Keratinocyte (primary cell): ENCODE data around the gene SRSF2. TPM values are rescaled to one million over a fixed set of nuclear protein-coding genes. Genes with fewer than 3 reads are reported as not detected.
A peak's percentile ranks its signal among the peaks of the same experiment; 100 is the strongest.

Source experiments
- DNase-seq: peaks from one replicate; pipeline ENCODE4 v3.0.0-alpha.2; 2011; ENCODE audit warnings: low read depth, missing footprints, low spot score
- FAIRE-seq: peaks from 2 replicates; lab custom pipeline; 2011; peaks lifted over from hg19 to GRCh38; lab: Jason Lieb, UNC
- H2AFZ ChIP-seq: 2 replicates; pipeline ENCODE4 v1.6.0; 2012; ENCODE audit warnings: low read length, control low read depth, inconsistent platforms; ENCODE audit not compliant: control insufficient read depth
- H3K27ac ChIP-seq: 2 replicates; pipeline ENCODE4 v1.5.1; 2011; ENCODE audit warnings: low read length; ENCODE audit not compliant: control insufficient read depth, insufficient read depth
- H3K27me3 ChIP-seq: 3 replicates; pipeline ENCODE4 v1.6.0; 2011; ENCODE audit warnings: low read length; ENCODE audit not compliant: control insufficient read depth, insufficient read depth; ENCODE audit errors: extremely low read depth
- H3K36me3 ChIP-seq, 2 experiments: 2 replicates in 1 of 2; 3 replicates in 1 of 2; pipeline ENCODE4 v1.5.1; 2011; ENCODE audit warnings: low read length in 2 of 2, mild to moderate bottlenecking in 1 of 2; ENCODE audit not compliant: control insufficient read depth in 2 of 2, insufficient read depth in 2 of 2; ENCODE audit errors: extremely low read depth in 1 of 2
- H3K4me1 ChIP-seq: 3 replicates; pipeline ENCODE4 v1.5.1; 2011; ENCODE audit warnings: low read length; ENCODE audit not compliant: control insufficient read depth, insufficient read depth; ENCODE audit errors: extremely low read depth
- H3K4me2 ChIP-seq: 3 replicates; pipeline ENCODE4 v1.6.0; 2011; ENCODE audit warnings: low read depth, low read length; ENCODE audit not compliant: control insufficient read depth, insufficient read depth; ENCODE audit errors: extremely low read depth
- H3K4me3 ChIP-seq, 3 experiments: fragments of 200-600 bp in 1 of 3; sonication (generic) in 1 of 3; 2 replicates in 2 of 3; 3 replicates in 1 of 3; pipeline ENCODE4 v1.5.1; 2011 to 2016; ENCODE audit warnings: low read length in 3 of 3, mild to moderate bottlenecking in 3 of 3, control low read depth in 2 of 3, inconsistent platforms in 1 of 3, low read depth in 1 of 3, mixed read lengths in 1 of 3, mixed run types in 1 of 3, moderate library complexity in 1 of 3; ENCODE audit not compliant: control insufficient read depth in 2 of 3, insufficient read depth in 2 of 3; ENCODE audit errors: extremely low read depth in 1 of 3
- H3K79me2 ChIP-seq: 2 replicates; pipeline ENCODE4 v1.6.0; 2012; ENCODE audit warnings: low read length; ENCODE audit not compliant: control insufficient read depth, insufficient read depth
- H3K9ac ChIP-seq: 3 replicates; pipeline ENCODE4 v1.6.0; 2011; ENCODE audit warnings: low read length; ENCODE audit not compliant: control insufficient read depth, insufficient read depth; ENCODE audit errors: extremely low read depth
- H3K9me1 ChIP-seq: 3 replicates; pipeline ENCODE4 v1.6.0; 2011; ENCODE audit warnings: low read length; ENCODE audit not compliant: control insufficient read depth, insufficient read depth; ENCODE audit errors: extremely low read depth
- H3K9me3 ChIP-seq: 2 replicates; pipeline ENCODE4 v1.5.1; 2012; ENCODE audit warnings: low read depth, low read length; ENCODE audit not compliant: control insufficient read depth
- H4K20me1 ChIP-seq: 3 replicates; pipeline ENCODE4 v1.6.0; 2011; ENCODE audit warnings: low read length; ENCODE audit not compliant: control insufficient read depth, insufficient read depth; ENCODE audit errors: extremely low read depth
- EZH2 ChIP-seq: IDR thresholded peaks from one replicate; pipeline ENCODE4 v1.6.1; 2012; ENCODE audit warnings: inconsistent platforms, mild to moderate bottlenecking, low read length, moderate library complexity
- dilution Hi-C: fragments of 300-500 bp; cut with MboI; formaldehyde crosslinking; loops from one replicate; pipeline ENCODE4 v1.7.0; 2020; ENCODE audit warnings: low sequenced_read_pairs; ENCODE audit not compliant: extremely low pct_ligation_motif_present
- polyA plus RNA-seq, 5 experiments: library from polyadenylated mRNA; depleted of rRNA in 3 of 5; stranded (reverse) in 3 of 5; stranded (forward) in 1 of 5; unstranded in 1 of 5; fragments of >200 nt; gene quantifications; 1 replicate in 1 of 5; 2 replicates in 3 of 5; 3 replicates in 1 of 5; pipeline versions ENCODE4 v1.2.1 to v1.2.3, GENCODE V29; 2011 to 2012; ENCODE audit warnings: missing spikeins in 2 of 5, low read depth in 1 of 5, low replicate concordance in 1 of 5
- TF ChIP-seq, protein P1 (sequence below), 3 experiments: IDR thresholded peaks in 1 of 3; conservative IDR thresholded peaks in 1 of 3; optimal IDR thresholded peaks in 1 of 3; 2 replicates in 2 of 3; 3 replicates in 1 of 3; pipeline versions ENCODE3 to v1.5.1; 2011; ENCODE audit warnings: low read length in 3 of 3, mild to moderate bottlenecking in 3 of 3, moderate library complexity in 2 of 3, control low read depth in 1 of 3, inconsistent platforms in 1 of 3; ENCODE audit not compliant: insufficient read depth in 2 of 3; ENCODE audit errors: extremely low read depth in 1 of 3

SRSF2 gene
- polyA plus RNA-seq, 1 donor (not counting 4 experiments of a cell fraction or from before 2014, with no cell fraction given): 249 TPM

DNA sequence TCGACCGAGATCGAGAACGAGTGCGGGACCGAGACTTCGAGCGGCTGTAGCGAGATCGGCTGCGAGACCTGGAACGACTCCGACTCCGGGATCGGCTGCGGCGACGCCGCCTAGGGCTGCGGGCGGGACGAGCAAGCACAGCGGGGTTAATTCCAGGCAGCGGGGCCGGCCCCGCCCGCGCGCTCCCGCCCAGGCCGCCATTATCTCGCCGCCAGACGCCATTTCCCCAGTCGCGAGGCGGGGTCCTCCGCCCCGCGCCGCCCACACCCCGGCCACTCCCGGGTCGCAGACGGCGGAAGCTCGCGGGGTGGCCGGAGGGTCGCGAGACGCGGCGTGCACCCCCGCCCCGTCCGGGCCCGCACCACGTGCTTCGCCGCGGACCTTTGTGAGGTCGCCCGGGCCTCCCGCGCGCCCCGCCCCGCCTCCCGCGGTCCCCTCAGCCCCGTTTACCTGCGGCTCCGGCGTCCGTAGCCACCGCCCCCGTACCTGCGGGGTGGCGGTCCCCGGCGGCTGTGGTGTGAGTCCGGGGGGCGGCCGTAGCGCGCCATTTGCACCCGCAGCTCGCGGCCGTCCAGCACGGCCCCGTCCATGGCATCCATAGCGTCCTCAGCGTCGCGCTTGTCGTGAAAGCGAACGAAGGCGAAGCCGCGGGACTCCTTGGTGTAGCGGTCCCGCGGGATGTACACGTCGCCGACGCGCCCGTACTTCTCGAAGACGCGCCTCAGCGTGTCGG lies 616 bp downstream of the SRSF2 start:
- peaks cover 33% of the 10 kb centered on the region for H3K4me1 ChIP-seq

DNA sequence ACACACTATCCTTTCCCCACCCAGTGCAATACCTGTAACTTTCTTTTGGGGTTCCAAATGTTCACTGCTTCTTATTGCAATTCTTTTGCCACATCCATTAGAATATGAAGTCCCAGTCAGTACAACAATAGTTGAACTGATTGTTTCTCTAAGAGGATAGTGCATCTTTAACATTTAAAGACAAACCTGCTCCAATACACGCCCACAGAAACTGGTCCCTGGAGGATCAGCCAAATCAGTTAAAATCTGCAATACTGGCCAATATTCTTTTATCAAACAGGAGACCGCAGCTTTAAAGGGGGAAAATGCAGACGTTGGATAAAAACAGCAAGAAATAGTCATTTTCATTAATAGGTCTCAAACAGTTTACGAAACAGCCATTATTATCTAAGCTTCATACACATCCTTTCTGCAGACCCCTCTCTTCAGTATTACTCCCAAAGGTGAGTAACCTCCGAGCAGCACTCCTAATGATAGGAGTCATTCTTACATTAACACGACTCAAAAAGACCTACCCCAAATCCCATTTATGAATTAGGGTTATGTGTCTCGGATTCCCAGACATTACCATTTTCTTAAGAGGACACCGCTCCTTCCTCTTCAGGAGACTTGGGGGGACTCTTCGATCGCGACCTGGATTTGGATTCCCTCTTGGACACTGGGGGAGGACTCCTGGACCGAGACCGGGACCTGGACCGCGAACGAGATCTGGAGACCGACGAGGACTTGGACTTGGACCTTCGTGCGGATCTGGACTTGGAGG lies 1.4 kb downstream of the SRSF2 start:
- dilution Hi-C loops: no loop called here
- no peaks in the 10 kb centered on the region for H3K27me3 ChIP-seq
- no peaks in the 10 kb centered on the region for H3K9me3 ChIP-seq
- peaks cover 33% of the 10 kb centered on the region for H3K4me1 ChIP-seq
- FAIRE-seq (no peak), DNase-seq (no peak)
- H2AFZ ChIP-seq: no peak overlapping the region
- peak overlapping the region; percentile 96 for H3K27ac ChIP-seq
- H3K9me1 ChIP-seq: no peaks in the 10 kb centered on the region
- H3K79me2 ChIP-seq: peaks cover 61% of the 10 kb centered on the region
- H4K20me1 ChIP-seq: peaks cover 24% of the 10 kb centered on the region
- TF ChIP-seq, protein P1, sequence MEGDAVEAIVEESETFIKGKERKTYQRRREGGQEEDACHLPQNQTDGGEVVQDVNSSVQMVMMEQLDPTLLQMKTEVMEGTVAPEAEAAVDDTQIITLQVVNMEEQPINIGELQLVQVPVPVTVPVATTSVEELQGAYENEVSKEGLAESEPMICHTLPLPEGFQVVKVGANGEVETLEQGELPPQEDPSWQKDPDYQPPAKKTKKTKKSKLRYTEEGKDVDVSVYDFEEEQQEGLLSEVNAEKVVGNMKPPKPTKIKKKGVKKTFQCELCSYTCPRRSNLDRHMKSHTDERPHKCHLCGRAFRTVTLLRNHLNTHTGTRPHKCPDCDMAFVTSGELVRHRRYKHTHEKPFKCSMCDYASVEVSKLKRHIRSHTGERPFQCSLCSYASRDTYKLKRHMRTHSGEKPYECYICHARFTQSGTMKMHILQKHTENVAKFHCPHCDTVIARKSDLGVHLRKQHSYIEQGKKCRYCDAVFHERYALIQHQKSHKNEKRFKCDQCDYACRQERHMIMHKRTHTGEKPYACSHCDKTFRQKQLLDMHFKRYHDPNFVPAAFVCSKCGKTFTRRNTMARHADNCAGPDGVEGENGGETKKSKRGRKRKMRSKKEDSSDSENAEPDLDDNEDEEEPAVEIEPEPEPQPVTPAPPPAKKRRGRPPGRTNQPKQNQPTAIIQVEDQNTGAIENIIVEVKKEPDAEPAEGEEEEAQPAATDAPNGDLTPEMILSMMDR (optimal IDR thresholded peaks at IDR 0.05 in 1 of 3, IDR thresholded peaks at IDR 0.05 in 1 of 3, conservative IDR thresholded peaks at IDR 0.05 in 1 of 3; ENCODE audit: extremely low read depth in 1 of 3, insufficient read depth in 2 of 3, low read length in 3 of 3): no peak
- TF ChIP-seq EZH2: no peak
- H3K9ac ChIP-seq: peak overlapping the region; percentile 99
- H3K36me3 ChIP-seq: peaks cover 14 to 36% of the 10 kb centered on the region in 2 experiments
- peak overlapping the region; percentile 96 for H3K4me2 ChIP-seq
- peak overlapping the region; percentile 98 to 100 (median 100) for H3K4me3 ChIP-seq

More for the DNA sequence above, 616 bp downstream of the SRSF2 start:
- TF ChIP-seq, protein P1 (optimal IDR thresholded peaks at IDR 0.05 in 1 of 3, IDR thresholded peaks at IDR 0.05 in 1 of 3, conservative IDR thresholded peaks at IDR 0.05 in 1 of 3; ENCODE audit: extremely low read depth in 1 of 3, insufficient read depth in 2 of 3, low read length in 3 of 3): peak in 2 of 3 experiments; percentile 7 to 18
- TF ChIP-seq EZH2: no peak
- H2AFZ ChIP-seq: no peak overlapping the region
- H3K4me3 ChIP-seq: peak overlapping the region; percentile 98 to 100 (median 100)
- peaks cover 2% of the 10 kb centered on the region for H3K9me1 ChIP-seq
- H3K4me2 ChIP-seq: peak overlapping the region; percentile 96
- FAIRE-seq: no peak
- H3K27ac ChIP-seq: peak overlapping the region; percentile 96
- H3K36me3 ChIP-seq: peaks cover 14 to 36% of the 10 kb centered on the region in 2 experiments
- dilution Hi-C loops: no loop called here
- H3K27me3 ChIP-seq: no peaks in the 10 kb centered on the region
- H3K9ac ChIP-seq: peak overlapping the region; percentile 99
- DNase-seq: no peak
- peaks cover 57% of the 10 kb centered on the region for H3K79me2 ChIP-seq
- peaks cover 24% of the 10 kb centered on the region for H4K20me1 ChIP-seq
- H3K9me3 ChIP-seq: no peaks in the 10 kb centered on the region
